SKM-1 treated with dmso at 0.1 percent for 144 hours (cell line): ENCODE measurements around the gene DNMT1.
A peak's percentile ranks its signal among the peaks of the same experiment; 100 is the strongest.

Experiments used
- DNase-seq: peaks from one replicate; lab custom pipeline; 2025; ENCODE audit not compliant: unreplicated experiment; lab: John Stamatoyannopoulos, UW

Gene DNMT1

GRCh38 chr19:10100163-10100785 lies 94.5 kb downstream of the DNMT1 start:
- DNase-seq: no peak

- DNase-seq: no peak
Measured at GRCh38 chr19:10096615-10096963, 98.2 kb downstream of the DNMT1 start.

GRCh38 chr19:10095948-10096614 lies 98.7 kb downstream of the DNMT1 start:
- peak; percentile 85 for DNase-seq

- no peak for DNase-seq
Measured at GRCh38 chr19:10095622-10095947, 99.2 kb downstream of the DNMT1 start.

- DNase-seq: no peak
Measured at GRCh38 chr19:10093295-10094186, 101.2 kb downstream of the DNMT1 start.

GRCh38 chr19:10092648-10093294 lies 102.0 kb downstream of the DNMT1 start:
- DNase-seq: no peak

GRCh38 chr19:10091895-10092641 lies 102.7 kb downstream of the DNMT1 start:
- no peak for DNase-seq

GRCh38 chr19:10091370-10091687 lies 103.4 kb downstream of the DNMT1 start:
- no peak for DNase-seq

GRCh38 chr19:10089801-10090375 lies 104.9 kb downstream of the DNMT1 start:
- no peak for DNase-seq

- DNase-seq: no peak
Measured at GRCh38 chr19:10088949-10089554, 105.7 kb downstream of the DNMT1 start.

GRCh38 chr19:10087296-10088061 lies 107.3 kb downstream of the DNMT1 start:
- no peak for DNase-seq

- no peak for DNase-seq
Measured at GRCh38 chr19:10086591-10087192, 108.1 kb downstream of the DNMT1 start.

- DNase-seq: peak; percentile 37
Measured at GRCh38 chr19:10085641-10086590, 108.8 kb downstream of the DNMT1 start, which contains the start of gene SHFL. SHFL (plus strand) TSS chr19:10086317; CDS start chr19:10086428, 111 bp downstream.

GRCh38 chr19:10084803-10085202 lies 110.0 kb downstream of the DNMT1 start:
- no peak for DNase-seq

- DNase-seq: no peak
Measured at GRCh38 chr19:10083911-10084310, 110.8 kb downstream of the DNMT1 start.
